Urinary bladder (tissue), 4 donors: ENCODE data around the gene IL21R. TPM values are rescaled to one million over a fixed set of nuclear protein-coding genes. Genes with fewer than 3 reads are reported as not detected.

ENCODE experiments used
- DNase-seq: peaks from one replicate; pipeline ENCODE4 v3.0.0-alpha.2; 2015; ENCODE audit errors: extremely low spot score
- H3K27ac ChIP-seq: one replicate; pipeline ENCODE4 v1.5.1; 2013; ENCODE audit warnings: low read depth, mild to moderate bottlenecking, moderate library complexity
- H3K36me3 ChIP-seq: one replicate; pipeline ENCODE4 v1.6.1; 2013; ENCODE audit warnings: mild to moderate bottlenecking, moderate library complexity; ENCODE audit not compliant: insufficient read depth
- H3K4me1 ChIP-seq: one replicate; pipeline ENCODE4 v1.6.1; 2013; ENCODE audit warnings: mild to moderate bottlenecking, moderate library complexity; ENCODE audit not compliant: insufficient read depth
- H3K4me3 ChIP-seq: one replicate; pipeline ENCODE4 v1.5.1; 2013; ENCODE audit warnings: low read depth, low read length
- WGBS: extraction: QIAGEN DNeasy Blood & Tissue Kit; methylation state at CpG from one replicate; pipeline ENCODE4 v1.1.7; 2013; 5-methylcytosine and 5-hydroxymethylcytosine counted together
- polyA plus RNA-seq: library from polyadenylated mRNA; stranded (reverse); fragments of 200-250 nt; gene quantifications from one replicate; pipeline ENCODE4 v1.2.3, GENCODE V29; 2013
- total RNA-seq: library from RNA; depleted of rRNA; stranded (reverse); fragments of >200 nt; gene quantifications from one replicate; pipeline ENCODE4 v1.2.3, GENCODE V29; 2014
- donor health status: healthy with polysubstance abuse.
- donor health status: healthy.

IL21R gene
- total and polyA plus RNA-seq, 2 donors = 0.27 to 0.53 TPM

DNA sequence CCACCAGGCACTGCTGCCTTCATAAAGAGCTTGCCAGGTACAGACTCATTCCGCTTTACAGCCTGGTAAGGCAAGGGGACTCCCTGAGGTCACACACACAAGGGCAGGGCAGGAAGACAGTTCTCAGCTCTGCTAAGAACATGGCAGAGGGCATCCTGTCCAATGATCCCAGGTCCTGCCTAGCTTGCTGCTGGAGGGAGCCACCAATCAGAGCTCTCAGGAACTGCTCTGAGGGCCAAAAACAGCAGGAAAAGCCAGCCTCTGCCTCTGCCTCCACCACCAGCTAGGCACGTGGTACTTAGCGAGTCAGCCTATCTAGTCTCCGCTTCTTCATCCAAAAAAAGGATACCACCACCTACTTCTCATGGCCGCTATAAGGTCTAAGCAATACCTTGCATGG lies 81.7 kb downstream of the IL21R start:
- 95% methylated on average over 5 of the region's 5 CpGs for WGBS
- no peak overlapping the region for H3K27ac ChIP-seq
- peaks cover 12% of the 10 kb centered on the region for H3K36me3 ChIP-seq
- no peaks in the 10 kb centered on the region for H3K4me1 ChIP-seq
- DNase-seq = no peak
- H3K4me3 ChIP-seq = no peak overlapping the region

GRCh38 chr16:27485126-27485525 lies 83.2 kb downstream of the IL21R start:
- H3K4me3 ChIP-seq = no peak overlapping the region
- 93% methylated on average over 9 of the region's 9 CpGs for WGBS
- no peaks in the 10 kb centered on the region for H3K4me1 ChIP-seq
- peaks cover 12% of the 10 kb centered on the region for H3K36me3 ChIP-seq
- no peak overlapping the region for H3K27ac ChIP-seq
- DNase-seq = no peak

GRCh38 chr16:27485811-27486210 lies 83.8 kb downstream of the IL21R start:
- 95% methylated on average over 11 of the region's 11 CpGs for WGBS
- Histone ChIP-seq H3K36me3 (peaks cover 11% of the 10 kb centered on the region), H3K27ac (no peak overlapping the region), H3K4me3 (no peak overlapping the region), H3K4me1 (no peaks in the 10 kb centered on the region)
- DNase-seq = no peak

DNA sequence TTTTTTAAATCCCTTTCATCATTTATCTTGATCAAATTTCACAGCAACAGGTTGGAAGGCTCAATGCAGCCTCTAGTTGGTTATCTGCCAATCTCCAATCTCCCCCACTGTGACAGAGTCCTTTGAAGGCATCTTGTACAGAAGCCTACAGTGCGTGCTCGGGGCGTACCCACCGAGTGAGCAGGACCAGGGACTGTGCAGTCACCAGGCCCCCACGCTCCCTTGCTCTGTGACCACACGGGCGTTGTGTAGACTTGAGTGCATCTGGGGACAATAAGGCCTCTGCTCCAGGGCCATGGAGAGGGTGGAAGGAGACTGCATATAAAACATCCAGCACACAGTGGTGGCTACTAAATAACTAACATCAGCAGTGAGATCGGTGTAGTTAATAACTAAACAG lies 84.4 kb downstream of the IL21R start:
- Histone ChIP-seq H3K4me3 (no peak overlapping the region), H3K4me1 (no peaks in the 10 kb centered on the region), H3K27ac (no peak overlapping the region), H3K36me3 (peaks cover 10% of the 10 kb centered on the region)
- WGBS = 87% methylated on average over 8 of the region's 8 CpGs
- no peak for DNase-seq

DNA sequence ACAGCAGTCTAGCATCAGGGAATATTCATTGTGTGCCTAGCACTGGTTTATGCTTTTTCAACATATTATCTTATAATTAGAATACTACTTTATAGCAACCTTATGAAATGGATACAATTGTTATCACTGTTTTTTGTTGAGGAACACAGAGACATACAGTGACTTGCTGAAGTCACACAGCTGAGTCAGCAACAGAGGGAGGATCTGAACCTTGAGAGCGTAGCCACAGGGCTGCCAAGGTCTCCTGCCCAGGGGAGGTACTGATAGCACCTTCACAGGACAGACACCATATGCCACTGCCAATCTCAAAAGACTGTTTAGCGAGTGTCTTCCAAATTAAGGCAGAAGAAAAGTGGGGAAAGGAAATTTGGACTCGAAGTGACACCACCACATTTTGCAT lies 84.8 kb downstream of the IL21R start:
- Histone ChIP-seq H3K36me3 (peaks cover 10% of the 10 kb centered on the region), H3K4me1 (no peaks in the 10 kb centered on the region), H3K4me3 (no peak overlapping the region), H3K27ac (no peak overlapping the region)
- WGBS = 96% methylated on average over 3 of the region's 3 CpGs
- DNase-seq = no peak

DNA sequence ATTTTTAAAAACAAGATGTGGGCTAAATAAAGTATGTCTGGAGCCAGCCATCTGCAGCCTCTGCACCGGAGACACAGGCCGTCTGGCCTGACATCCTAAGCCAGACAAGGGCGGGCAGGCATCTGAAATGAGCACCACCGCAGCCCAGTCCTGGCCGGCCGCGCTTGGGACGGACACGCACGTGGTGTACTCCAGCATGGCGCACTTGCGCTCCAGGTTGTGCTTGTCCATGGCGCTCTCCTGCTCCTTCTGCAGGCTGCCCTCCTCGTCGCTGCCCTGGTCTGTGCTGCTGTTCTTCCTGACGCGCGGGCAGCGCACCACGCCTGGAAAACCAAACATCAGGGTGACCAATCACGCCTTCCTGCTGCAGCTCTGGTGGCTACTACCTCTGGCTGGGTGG lies 87.4 kb downstream of the IL21R start:
- H3K36me3 ChIP-seq = peaks cover 2% of the 10 kb centered on the region
- no peaks in the 10 kb centered on the region for H3K4me1 ChIP-seq
- no peak overlapping the region for H3K4me3 ChIP-seq
- WGBS = 95% methylated on average over 21 of the region's 21 CpGs
- H3K27ac ChIP-seq = no peak overlapping the region
- DNase-seq = no peak

DNA sequence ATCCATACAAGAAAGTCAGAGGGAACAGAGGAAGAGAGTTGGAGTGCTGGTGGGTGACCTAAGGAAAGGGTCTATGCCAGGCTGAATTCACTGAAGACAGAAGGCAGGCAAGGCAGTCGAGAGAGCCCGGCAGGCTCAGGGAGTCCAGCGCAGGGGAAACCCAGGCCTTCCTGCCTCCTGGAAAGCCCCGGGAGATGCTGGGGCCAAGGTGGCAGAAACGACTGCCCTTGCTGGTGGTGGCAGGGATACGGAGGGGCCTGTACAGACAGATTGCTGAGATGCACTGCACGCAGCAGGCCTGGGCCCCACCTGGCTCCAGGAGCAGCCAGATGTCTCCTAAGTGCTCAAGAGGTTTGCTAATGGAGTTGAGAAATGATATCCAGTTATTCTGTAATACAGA lies 87.9 kb downstream of the IL21R start:
- 95% methylated on average over 7 of the region's 7 CpGs for WGBS
- DNase-seq = no peak
- Histone ChIP-seq H3K4me1 (no peaks in the 10 kb centered on the region), H3K36me3 (peaks cover 2% of the 10 kb centered on the region), H3K27ac (no peak overlapping the region), H3K4me3 (no peak overlapping the region)

GRCh38 chr16:27491894-27492587 lies 90.1 kb downstream of the IL21R start:
- Histone ChIP-seq H3K36me3 (no peaks in the 10 kb centered on the region), H3K4me3 (no peak overlapping the region), H3K4me1 (no peaks in the 10 kb centered on the region), H3K27ac (no peak overlapping the region)
- no peak for DNase-seq
- WGBS = 89% methylated on average over 16 of the region's 16 CpGs

DNA sequence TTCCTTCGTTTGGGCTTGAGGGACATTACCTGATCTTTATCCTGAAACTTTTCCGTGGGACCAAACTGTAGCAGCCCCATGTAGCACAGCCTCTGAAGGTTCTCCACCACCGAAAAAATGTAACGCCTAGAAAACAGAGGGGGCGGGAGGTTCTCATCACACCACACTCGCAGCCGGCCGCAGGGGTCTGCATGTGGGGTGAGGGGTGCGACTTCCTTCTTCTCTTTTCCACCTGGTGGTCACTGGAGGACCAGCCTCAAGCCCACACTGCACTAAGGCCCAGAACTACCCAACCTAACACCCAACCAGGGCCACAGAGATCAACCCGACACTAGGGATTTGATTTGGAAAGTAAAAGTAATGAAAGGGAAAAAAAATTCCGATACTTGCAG lies 90.6 kb downstream of the IL21R start:
- H3K27ac ChIP-seq = no peak overlapping the region
- DNase-seq = no peak
- H3K36me3 ChIP-seq = peaks cover 1% of the 10 kb centered on the region
- H3K4me3 ChIP-seq = no peak overlapping the region
- no peaks in the 10 kb centered on the region for H3K4me1 ChIP-seq
- 90% methylated on average over 11 of the region's 11 CpGs for WGBS

GRCh38 chr16:27495191-27495590 lies 93.2 kb downstream of the IL21R start:
- H3K4me1 ChIP-seq = no peaks in the 10 kb centered on the region
- H3K27ac ChIP-seq = no peak overlapping the region
- no peak overlapping the region for H3K4me3 ChIP-seq
- DNase-seq = no peak
- WGBS = 67% methylated on average over 13 of the region's 13 CpGs
- peaks cover 5% of the 10 kb centered on the region for H3K36me3 ChIP-seq

DNA sequence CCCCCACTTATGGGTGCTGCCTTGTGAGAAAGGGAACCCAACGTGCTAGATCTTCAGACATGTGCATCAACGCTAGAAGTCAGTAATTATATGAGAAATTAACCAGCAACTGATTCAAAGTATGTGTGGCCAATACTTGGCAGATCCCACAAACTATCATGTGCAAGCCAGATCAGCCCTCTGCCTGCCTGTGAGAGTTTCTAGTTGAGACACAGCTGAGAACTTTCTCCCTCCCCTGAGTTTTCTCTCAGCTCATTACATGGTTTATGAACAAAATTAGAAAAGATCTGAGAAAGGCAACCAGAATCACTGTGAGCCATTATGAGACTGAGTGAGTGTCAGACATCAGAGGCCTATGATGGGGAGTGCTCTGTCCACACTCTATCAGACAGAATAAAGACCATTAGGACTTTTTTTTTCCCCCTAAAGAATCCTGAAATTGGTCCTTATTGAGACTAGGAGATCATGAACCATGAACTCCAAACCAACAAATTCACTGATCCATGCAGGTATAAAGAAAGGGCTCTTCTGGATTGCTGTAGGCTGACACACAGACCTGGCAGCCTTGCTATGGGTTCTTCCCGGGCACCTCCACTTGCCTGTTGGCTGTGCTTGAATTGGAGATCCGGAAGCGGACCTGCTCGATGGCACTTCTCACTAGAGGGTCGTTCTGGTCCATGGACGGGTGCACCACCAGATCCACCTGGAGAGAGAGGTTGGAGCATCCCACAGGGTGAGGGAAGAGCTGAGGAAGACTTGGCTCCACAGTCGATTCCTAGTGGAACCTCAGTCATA lies 96.3 kb downstream of the IL21R start:
- H3K36me3 ChIP-seq = peaks cover 9% of the 10 kb centered on the region
- no peak overlapping the region for H3K4me3 ChIP-seq
- H3K27ac ChIP-seq = no peak overlapping the region
- no peak for DNase-seq
- no peaks in the 10 kb centered on the region for H3K4me1 ChIP-seq
- 95% methylated on average over 9 of the region's 9 CpGs for WGBS

GRCh38 chr16:27498916-27499658 lies 97.1 kb downstream of the IL21R start:
- WGBS = 83% methylated on average over 14 of the region's 14 CpGs
- H3K4me1 ChIP-seq = no peaks in the 10 kb centered on the region
- no peak for DNase-seq
- peaks cover 9% of the 10 kb centered on the region for H3K36me3 ChIP-seq
- H3K4me3 ChIP-seq = no peak overlapping the region
- H3K27ac ChIP-seq = no peak overlapping the region

DNA sequence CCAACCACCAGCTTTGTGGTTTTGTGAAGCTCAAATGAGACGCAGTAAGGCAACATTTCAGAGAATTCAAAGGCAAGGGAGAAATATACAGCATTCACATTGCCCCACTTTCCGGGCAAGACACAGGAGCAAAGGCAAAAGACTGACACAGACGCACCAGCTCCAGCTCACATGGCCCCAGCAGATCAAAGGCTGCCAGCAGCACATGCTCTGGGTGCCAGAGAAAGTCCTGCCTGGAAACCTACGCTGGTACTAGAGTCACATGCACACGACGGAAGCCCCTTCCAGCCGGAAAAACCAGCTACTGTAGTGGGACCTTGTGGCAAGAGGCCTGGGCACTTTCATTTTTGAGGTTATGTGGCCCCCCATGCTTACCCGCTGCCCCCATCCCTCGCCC lies 97.7 kb downstream of the IL21R start:
- DNase-seq = no peak
- 94% methylated on average over 9 of the region's 9 CpGs for WGBS
- Histone ChIP-seq H3K36me3 (peaks cover 9% of the 10 kb centered on the region), H3K4me3 (no peak overlapping the region), H3K4me1 (no peaks in the 10 kb centered on the region), H3K27ac (no peak overlapping the region)

GRCh38 chr16:27500801-27501200 lies 98.8 kb downstream of the IL21R start:
- H3K4me1 ChIP-seq = no peaks in the 10 kb centered on the region
- H3K4me3 ChIP-seq = no peak overlapping the region
- 97% methylated on average over 3 of the region's 3 CpGs for WGBS
- no peak for DNase-seq
- H3K27ac ChIP-seq = no peak overlapping the region
- H3K36me3 ChIP-seq = peaks cover 9% of the 10 kb centered on the region
